ENCODE results near the gene POLR3E. TPM values are rescaled to one million over a fixed set of nuclear protein-coding genes. Genes with fewer than 3 reads are reported as not detected.
"Not testable (repeated sequence)": the region's sequence is repeated elsewhere in the genome, so short reads cannot be mapped to it uniquely, and the experiment has no call there.

POLR3E gene
- polyA plus RNA-seq, 1 donor (not counting 4 experiments of a cell fraction or from before 2014, with no cell fraction given): 74.0 TPM

GRCh38 chr16:22300427-22301071 is 3.3 kb downstream of the POLR3E start:
- FAIRE-seq: no peak
- peaks cover 13% of the 10 kb centered on the region for H4K20me1 ChIP-seq (ENCODE audit: control insufficient read depth, extremely low read depth, insufficient read depth, low read length)
- H3K4me1 ChIP-seq (ENCODE audit: control insufficient read depth, extremely low read depth, insufficient read depth, low read length): peaks cover 17% of the 10 kb centered on the region
- no peaks in the 10 kb centered on the region for H3K27me3 ChIP-seq (ENCODE audit: control insufficient read depth, extremely low read depth, insufficient read depth, low read length)
- peak overlapping the region; percentile 40 for H3K4me2 ChIP-seq (ENCODE audit: control insufficient read depth, extremely low read depth, insufficient read depth, low read depth, low read length)
- H2AFZ ChIP-seq (ENCODE audit: control insufficient read depth, low read length): no peak overlapping the region
- H3K4me3 ChIP-seq (ENCODE audit: control insufficient read depth in 2 of 3, extremely low read depth in 1 of 3, insufficient read depth in 2 of 3, low read depth in 1 of 3, low read length in 3 of 3): no peak overlapping the region
- peaks cover 65% of the 10 kb centered on the region for H3K79me2 ChIP-seq (ENCODE audit: control insufficient read depth, insufficient read depth, low read length)
- peak; percentile 87 to 89 (median 88) for TF ChIP-seq CTCF (optimal IDR thresholded peaks at IDR 0.05 in 1 of 3, IDR thresholded peaks at IDR 0.05 in 1 of 3, conservative IDR thresholded peaks at IDR 0.05 in 1 of 3; ENCODE audit: extremely low read depth in 1 of 3, insufficient read depth in 2 of 3, low read length in 3 of 3)
- no peak for TF ChIP-seq EZH2 (IDR thresholded peaks at IDR 0.05; ENCODE audit: low read length)
- H3K9me3 ChIP-seq (ENCODE audit: control insufficient read depth, low read depth, low read length): no peaks in the 10 kb centered on the region
- dilution Hi-C loops (cut with MboI; ENCODE audit: extremely low pct_ligation_motif_present, low sequenced_read_pairs): no loop called here
- peaks cover 4% of the 10 kb centered on the region for H3K9me1 ChIP-seq (ENCODE audit: control insufficient read depth, extremely low read depth, insufficient read depth, low read length)
- H3K36me3 ChIP-seq (ENCODE audit: control insufficient read depth in 2 of 2, extremely low read depth in 1 of 2, insufficient read depth in 2 of 2, low read length in 2 of 2): peaks cover 7 to 35% of the 10 kb centered on the region in 2 experiments
- H3K27ac ChIP-seq (ENCODE audit: control insufficient read depth, insufficient read depth, low read length): no peak overlapping the region
- no peak for DNase-seq (ENCODE audit: low read depth, low spot score)
- no peak overlapping the region for H3K9ac ChIP-seq (ENCODE audit: control insufficient read depth, extremely low read depth, insufficient read depth, low read length)

GRCh38 chr16:22301423-22301822 is 4.2 kb downstream of the POLR3E start:
- H3K4me2 ChIP-seq (ENCODE audit: control insufficient read depth, extremely low read depth, insufficient read depth, low read depth, low read length): peak overlapping the region; percentile 25
- peaks cover 13% of the 10 kb centered on the region for H4K20me1 ChIP-seq (ENCODE audit: control insufficient read depth, extremely low read depth, insufficient read depth, low read length)
- H3K79me2 ChIP-seq (ENCODE audit: control insufficient read depth, insufficient read depth, low read length): peaks cover 66% of the 10 kb centered on the region
- dilution Hi-C loops (cut with MboI; ENCODE audit: extremely low pct_ligation_motif_present, low sequenced_read_pairs); H3K9me3 ChIP-seq (ENCODE audit: control insufficient read depth, low read depth, low read length); H3K27me3 ChIP-seq (ENCODE audit: control insufficient read depth, extremely low read depth, insufficient read depth, low read length); H3K27ac ChIP-seq (ENCODE audit: control insufficient read depth, insufficient read depth, low read length); H3K9me1 ChIP-seq (ENCODE audit: control insufficient read depth, extremely low read depth, insufficient read depth, low read length); H3K9ac ChIP-seq (ENCODE audit: control insufficient read depth, extremely low read depth, insufficient read depth, low read length); DNase-seq (ENCODE audit: low read depth, low spot score); H2AFZ ChIP-seq (ENCODE audit: control insufficient read depth, low read length); FAIRE-seq: not testable (repeated sequence)
- H3K36me3 ChIP-seq (ENCODE audit: control insufficient read depth in 2 of 2, extremely low read depth in 1 of 2, insufficient read depth in 2 of 2, low read length in 2 of 2): peaks cover 11 to 35% of the 10 kb centered on the region in 2 experiments
- H3K4me3 ChIP-seq (ENCODE audit: control insufficient read depth in 2 of 3, extremely low read depth in 1 of 3, insufficient read depth in 2 of 3, low read depth in 1 of 3, low read length in 3 of 3): peak overlapping the region in 1 of 3 experiments; percentile 13
- H3K4me1 ChIP-seq (ENCODE audit: control insufficient read depth, extremely low read depth, insufficient read depth, low read length): peaks cover 17% of the 10 kb centered on the region
